Measurements from ENCODE around the gene TAF5.
A peak's percentile ranks its signal among the peaks of the same experiment; 100 is the strongest.
"Not testable (repeated sequence)": the region's sequence is repeated elsewhere in the genome, so short reads cannot be mapped to it uniquely, and the experiment has no call there.

Gene TAF5

DNA sequence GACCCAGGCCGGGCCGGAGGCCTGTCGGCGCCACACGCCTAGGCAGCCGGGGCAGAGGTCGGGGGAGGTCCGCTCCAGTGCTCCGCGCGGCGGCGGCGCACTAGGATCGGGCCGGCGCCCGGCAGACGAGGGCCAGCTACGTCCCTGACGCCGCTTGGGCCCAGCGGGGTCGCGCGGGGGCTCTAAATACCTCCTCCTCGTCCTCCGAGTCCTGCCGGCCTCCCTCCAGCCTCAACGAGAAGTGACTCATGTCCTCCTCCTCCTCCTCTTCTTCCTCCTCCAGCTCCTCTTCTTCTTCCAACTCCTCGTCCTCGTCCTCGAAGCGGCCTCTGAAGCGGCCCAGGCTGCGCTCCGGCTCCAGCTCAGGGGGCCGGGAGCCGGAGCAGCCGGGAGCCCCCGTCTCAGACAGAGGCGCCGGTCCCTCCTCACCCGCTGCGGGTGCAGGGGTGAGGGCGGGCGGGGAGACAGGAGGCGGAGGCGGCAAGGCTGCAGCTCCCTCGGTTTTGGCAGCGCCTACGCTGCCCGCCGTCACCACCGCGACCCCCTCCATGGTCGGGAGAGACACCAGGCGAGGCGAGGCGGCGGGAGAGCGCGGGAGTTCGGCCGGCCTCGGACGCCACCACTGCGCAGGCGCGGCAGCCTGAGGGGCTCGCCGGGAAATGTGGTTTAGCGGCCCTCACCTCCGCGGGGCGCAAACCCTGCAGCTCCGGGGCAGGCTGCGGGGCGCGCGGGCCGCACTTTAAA lies 17.1 kb upstream of the TAF5 start, which contains the start of gene PCGF6:
Gene PCGF6, minus strand, starts transcription at position 624 of the 744 bp plus-strand sequence. Its CDS starts 74 bp downstream, at position 550.
- peak; percentile 95 for DNase-seq (ENCODE audit: low spot score)
- no peak for TF ChIP-seq CTCF (IDR thresholded peaks at IDR 0.05; ENCODE audit: borderline replicate concordance, control extremely low read depth, extremely low read depth, insufficient read depth, missing control alignments)

GRCh38 chr10:103353281-103353680 lies 14.5 kb upstream of the TAF5 start:
- no peak for TF ChIP-seq CTCF (IDR thresholded peaks at IDR 0.05; ENCODE audit: borderline replicate concordance, control extremely low read depth, extremely low read depth, insufficient read depth, missing control alignments)
- in situ Hi-C loops (cut with MboI; ENCODE audit: low sequenced_read_pairs, unreplicated experiment), result no loop called here
- DNase-seq (ENCODE audit: low spot score), result no peak

More for the DNA sequence above, 17.1 kb upstream of the TAF5 start, which contains the start of gene PCGF6:
- in situ Hi-C loops (cut with MboI; ENCODE audit: low sequenced_read_pairs, unreplicated experiment), result no loop called here

GRCh38 chr10:103354567-103354966 lies 13.2 kb upstream of the TAF5 start:
- DNase-seq (ENCODE audit: low spot score); in situ Hi-C loops (cut with MboI; ENCODE audit: low sequenced_read_pairs, unreplicated experiment): not testable (repeated sequence)

GRCh38 chr10:103355906-103356599 lies 11.7 kb upstream of the TAF5 start:
- TF ChIP-seq CTCF (IDR thresholded peaks at IDR 0.05; ENCODE audit: borderline replicate concordance, control extremely low read depth, extremely low read depth, insufficient read depth, missing control alignments), result no peak
- in situ Hi-C loops (cut with MboI; ENCODE audit: low sequenced_read_pairs, unreplicated experiment), result no loop called here
- DNase-seq (ENCODE audit: low spot score), result no peak

GRCh38 chr10:103359493-103359892 lies 8.3 kb upstream of the TAF5 start:
- in situ Hi-C loops (cut with MboI; ENCODE audit: low sequenced_read_pairs, unreplicated experiment); DNase-seq (ENCODE audit: low spot score): not testable (repeated sequence)

- not testable (repeated sequence) for DNase-seq (ENCODE audit: low spot score)
These were observed 7.0 kb upstream of the TAF5 start for GRCh38 chr10:103360791-103361190.

GRCh38 chr10:103367379-103367781 lies 396 bp upstream of the TAF5 start:
- DNase-seq (ENCODE audit: low spot score), result no peak
- TF ChIP-seq CTCF (IDR thresholded peaks at IDR 0.05; ENCODE audit: borderline replicate concordance, control extremely low read depth, extremely low read depth, insufficient read depth, missing control alignments), result no peak
- in situ Hi-C loops (cut with MboI; ENCODE audit: low sequenced_read_pairs, unreplicated experiment), result no loop called here

More at GRCh38 chr10:103360791-103361190, 7.0 kb upstream of the TAF5 start:
- in situ Hi-C loops (cut with MboI; ENCODE audit: low sequenced_read_pairs, unreplicated experiment), result not testable (repeated sequence)

DNA sequence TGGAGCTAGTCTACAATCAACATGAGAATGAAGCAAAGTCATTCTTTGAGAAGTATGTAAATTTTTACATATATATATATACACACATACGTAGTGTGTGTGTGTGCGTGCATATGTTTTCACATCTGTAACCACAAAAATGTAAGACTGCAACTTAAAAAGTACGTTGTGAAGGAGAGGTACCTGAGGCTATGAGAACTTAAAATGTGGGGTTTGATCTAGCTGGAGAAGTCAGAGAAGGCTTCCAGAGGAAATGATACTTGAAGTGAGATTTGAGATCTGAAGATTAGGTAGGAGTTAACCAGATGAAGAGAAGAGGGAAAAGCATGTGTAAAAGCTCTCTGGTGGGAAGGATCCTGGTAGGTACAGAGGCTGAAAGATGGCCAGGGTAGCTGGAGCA lies 5.8 kb downstream of the TAF5 start:
- peak; percentile 53 for DNase-seq (ENCODE audit: low spot score)
- in situ Hi-C loops (cut with MboI; ENCODE audit: low sequenced_read_pairs, unreplicated experiment), result no loop called here
- no peak for TF ChIP-seq CTCF (IDR thresholded peaks at IDR 0.05; ENCODE audit: borderline replicate concordance, control extremely low read depth, extremely low read depth, insufficient read depth, missing control alignments)

All from GM13976 (cell line).